HCT116 (cell line): ENCODE data around the gene CTRB2. TPM values are rescaled to one million over a fixed set of nuclear protein-coding genes. Genes with fewer than 3 reads are reported as not detected.

Source experiments
- ATAC-seq: fragments of 200-7000 bp; cut with Tn5 transposase; 2 replicates; pipeline ENCODE4 v1.9.1; 2020; ENCODE audit warnings: mild to moderate bottlenecking, moderate library complexity
- BruUV-seq: library from RNA; stranded (reverse); fragments of 400-500 nt; replicated peaks from 2 replicates; lab custom pipeline; 2021; lab: Mats Ljungman, UMichigan
- CTCF ChIA-PET: fragments of 300-600 bp; sonication (Branson Sonifier 250); formaldehyde crosslinking; loops from one replicate; lab custom pipeline; 2021; ENCODE audit warnings: antibody characterized with exemption; lab: Charles Lee
- POLR2A ChIA-PET: fragments of 300-600, 350-600 bp; sonication (Branson Sonifier 250); formaldehyde crosslinking; loops from one replicate; lab custom pipeline; 2021; ENCODE audit warnings: antibody characterized with exemption; lab: Charles Lee
- RAD21 ChIA-PET, 2 experiments: fragments of 300-600 bp; sonication (Branson Sonifier 250); formaldehyde crosslinking; loops; one replicate each; lab custom pipeline; 2023; ENCODE audit warnings: low total read pairs in 2 of 2; ENCODE audit not compliant: uncharacterized antibody in 2 of 2, unreplicated experiment in 2 of 2, low non-redundant PET in 1 of 2; lab: Charles Lee
- DNase-seq: peaks from one replicate; pipeline ENCODE4 v3.0.0-alpha.2; 2010; ENCODE audit warnings: low read depth, low spot score
- H2AFZ ChIP-seq: fragments of 200-600 bp; shearing (Covaris generic), sonication (generic); 2 replicates; pipeline ENCODE4 v1.6.1; 2017; ENCODE audit warnings: low read depth, mixed run types, mixed read lengths, antibody characterized with exemption, low read length; ENCODE audit not compliant: poor library complexity, severe bottlenecking
- H3K27ac ChIP-seq: 2 replicates; pipeline ENCODE4 v1.5.1; 2012; ENCODE audit warnings: low read depth, low read length
- H3K27me3 ChIP-seq: fragments of 200-600 bp; sonication (generic); 2 replicates; pipeline ENCODE4 v1.6.1; 2016; ENCODE audit warnings: mixed run types, low read length, mixed read lengths; ENCODE audit not compliant: insufficient read depth
- H3K36me3 ChIP-seq, 2 experiments: fragments of 200-500 bp in 1 of 2; fragments of 200-600 bp in 1 of 2; sonication (Bioruptor generic) in 1 of 2; sonication (generic) in 1 of 2; 2 replicates each; pipeline versions ENCODE4 v1.5.1 to v1.6.1; 2014 to 2016; ENCODE audit warnings: low read length in 2 of 2, inconsistent platforms in 1 of 2, mixed read lengths in 1 of 2, mixed run types in 1 of 2; ENCODE audit not compliant: insufficient read depth in 2 of 2, control insufficient read depth in 1 of 2
- H3K4me1 ChIP-seq, 2 experiments: fragments of 200-600 bp in 1 of 2; sonication (generic) in 1 of 2; 2 replicates each; pipeline versions ENCODE4 v1.5.1 to v1.6.1; 2012 to 2017; ENCODE audit warnings: low read length in 2 of 2, inconsistent platforms in 1 of 2, mild to moderate bottlenecking in 1 of 2, mixed read lengths in 1 of 2, mixed run types in 1 of 2, moderate library complexity in 1 of 2; ENCODE audit not compliant: insufficient read depth in 2 of 2, control insufficient read depth in 1 of 2
- H3K4me2 ChIP-seq: fragments of 200-600 bp; sonication (generic); 2 replicates; pipeline ENCODE4 v1.6.1; 2017; ENCODE audit warnings: mixed run types, low read length, mixed read lengths
- H3K4me3 ChIP-seq, 2 experiments: fragments of 200-600 bp in 1 of 2; sonication (generic) in 1 of 2; replicated peaks in 1 of 2; 2 replicates each; pipeline ENCODE4 v1.5.1; 2011 to 2016; ENCODE audit warnings: low read length in 2 of 2, control low read depth in 1 of 2, low read depth in 1 of 2, mild to moderate bottlenecking in 1 of 2, mixed read lengths in 1 of 2, mixed run types in 1 of 2
- H3K79me2 ChIP-seq: fragments of 200-600 bp; sonication (generic); 2 replicates; pipeline ENCODE4 v1.6.1; 2017; ENCODE audit warnings: mild to moderate bottlenecking, mixed run types, low read length, moderate library complexity, mixed read lengths; ENCODE audit not compliant: insufficient read depth
- H3K9ac ChIP-seq: fragments of 200-600 bp; sonication (generic); 2 replicates; pipeline ENCODE4 v1.6.1; 2016; ENCODE audit warnings: low read length, mixed read lengths
- H3K9me2 ChIP-seq: fragments of 200-600 bp; sonication (generic), shearing (Covaris generic); 2 replicates; pipeline ENCODE4 v1.6.1; 2017; ENCODE audit warnings: mixed run types, mild to moderate bottlenecking, moderate library complexity; ENCODE audit not compliant: insufficient read depth
- H3K9me3 ChIP-seq, 2 experiments: fragments of 200-500 bp in 1 of 2; fragments of 200-600 bp in 1 of 2; sonication (Bioruptor generic) in 1 of 2; sonication (generic) in 1 of 2; 2 replicates each; pipeline ENCODE4 v1.6.1; 2014 to 2017; ENCODE audit warnings: low read length in 2 of 2, mixed read lengths in 2 of 2, inconsistent platforms in 1 of 2, low read depth in 1 of 2, mild to moderate bottlenecking in 1 of 2, mixed run types in 1 of 2, moderate library complexity in 1 of 2; ENCODE audit not compliant: control insufficient read depth in 1 of 2, insufficient read depth in 1 of 2
- H4K20me1 ChIP-seq: fragments of 200-600 bp; sonication (generic), shearing (Covaris generic); 2 replicates; pipeline ENCODE4 v1.6.1; 2017; ENCODE audit warnings: mixed run types, mild to moderate bottlenecking, moderate library complexity; ENCODE audit not compliant: insufficient read depth
- ATF3 ChIP-seq: IDR thresholded peaks from 2 replicates; pipeline ENCODE4 v1.6.1; 2012
- CBX3 ChIP-seq: IDR thresholded peaks from 2 replicates; pipeline ENCODE4 v1.6.1; 2012; ENCODE audit warnings: low read depth
- CEBPB ChIP-seq: IDR thresholded peaks from 2 replicates; pipeline ENCODE4 v1.6.1; 2012; ENCODE audit warnings: low read depth
- ELF1 ChIP-seq: IDR thresholded peaks from 2 replicates; pipeline ENCODE4 v1.6.1; 2012; ENCODE audit warnings: low read depth, borderline replicate concordance
- EZH2phosphoT487 ChIP-seq: fragments of 200-600 bp; IDR thresholded peaks from 2 replicates; pipeline ENCODE4 v1.6.1; 2018; ENCODE audit warnings: antibody characterized with exemption, borderline replicate concordance
- JUND ChIP-seq: IDR thresholded peaks from 2 replicates; pipeline ENCODE4 v1.6.1; 2012
- REST ChIP-seq: IDR thresholded peaks from 2 replicates; pipeline ENCODE4 v1.6.1; 2012; ENCODE audit warnings: low read depth
- SP1 ChIP-seq: IDR thresholded peaks from 2 replicates; pipeline ENCODE4 v1.6.1; 2012; ENCODE audit warnings: low read depth
- YY1 ChIP-seq: IDR thresholded peaks from 2 replicates; pipeline ENCODE4 v1.6.1; 2011; ENCODE audit warnings: low read length, low read depth, moderate library complexity, mild to moderate bottlenecking; ENCODE audit not compliant: insufficient replicate concordance; ENCODE audit errors: extremely low read depth
- ZBTB33 ChIP-seq: IDR thresholded peaks from 2 replicates; pipeline ENCODE4 v1.6.1; 2011; ENCODE audit warnings: mild to moderate bottlenecking, low read length, moderate library complexity; ENCODE audit not compliant: insufficient replicate concordance; ENCODE audit errors: extremely low read depth
- ZFX ChIP-seq: fragments of 450-650 bp; IDR thresholded peaks from 2 replicates; pipeline ENCODE4 v1.6.1; 2017
- ZNF274 ChIP-seq: fragments of 200-500 bp; sonication (Bioruptor generic); IDR thresholded peaks from 2 replicates; pipeline ENCODE4 v1.6.1; 2014; ENCODE audit warnings: mild to moderate bottlenecking, low read depth, low read length, inconsistent platforms
- intact Hi-C: fragments of 100-400 bp; cut with micrococcal nuclease; formaldehyde crosslinking; loops from 2 replicates; pipeline ENCODE4 v1.10.0; 2022
- total RNA-seq: library from RNA; stranded (reverse); gene quantifications from one replicate; pipeline ENCODE4 v1.2.1, GENCODE V29; 2021; ENCODE audit not compliant: unreplicated experiment

CTRB2 gene
- total RNA-seq, 1 experiment from 2014 or later, result 10.0 TPM

GRCh38 chr16:75234856-75235696 is 28.1 kb upstream of the CTRB2 start:
- ATAC-seq, result no peak

GRCh38 chr16:75233611-75233938 is 26.6 kb upstream of the CTRB2 start:
- no peak overlapping the region for H3K4me3 ChIP-seq
- no peaks in the 10 kb centered on the region for H3K9me3 ChIP-seq
- intact Hi-C loops, result loop anchor here (5.0 kb wide), 1 partner anchor 169 kb away; no protein-coding TSS in a partner anchor
- H3K4me1 ChIP-seq, result peaks cover 7 to 18% of the 10 kb centered on the region in 2 experiments
- no peak overlapping the region for H2AFZ ChIP-seq
- CTCF ChIA-PET, result interaction anchor here (0.7 to 2.9 kb wide), 11 partner anchors 12 to 187 kb away, joined by 3 to 41 read pairs (median 4); no protein-coding TSS in a partner anchor
- peak overlapping the region; percentile 72; the same call in 1 of the 2 replicates for H3K27ac ChIP-seq
- RAD21 ChIA-PET, result interaction anchor here (0.6 to 1.8 kb wide), 6 partner anchors 12 to 258 kb away, joined by 3 to 8 read pairs (median 4); no protein-coding TSS in a partner anchor
- H3K9me2 ChIP-seq, result no peaks in the 10 kb centered on the region
- POLR2A ChIA-PET, result interaction anchor here (0.8 kb wide), 1 partner anchor 14 kb away, joined by 3 read pairs; no protein-coding TSS in a partner anchor
- BruUV-seq, result no TSS peak
- no peaks in the 10 kb centered on the region for H4K20me1 ChIP-seq
- no peak overlapping the region for H3K9ac ChIP-seq
- H3K4me2 ChIP-seq, result no peak overlapping the region
- DNase-seq (no peak), ATAC-seq (no peak)
- peaks cover 15 to 34% of the 10 kb centered on the region in 2 experiments for H3K36me3 ChIP-seq
- H3K79me2 ChIP-seq, result peaks cover 20% of the 10 kb centered on the region; the same call in 1 of the 2 replicates
- no peak for TF ChIP-seq YY1
- no peak for TF ChIP-seq ZNF274
- no peak for TF ChIP-seq ZFX
- no peak for TF ChIP-seq ZBTB33
- TF ChIP-seq CBX3, result no peak
- TF ChIP-seq CEBPB, result no peak
- TF ChIP-seq JUND, result no peak
- no peak for TF ChIP-seq ELF1
- TF ChIP-seq EZH2phosphoT487, result no peak
- TF ChIP-seq REST, result no peak
- no peak for TF ChIP-seq ATF3
- no peaks in the 10 kb centered on the region for H3K27me3 ChIP-seq

More at GRCh38 chr16:75234856-75235696, 28.1 kb upstream of the CTRB2 start:
- intact Hi-C loops, result loop anchor here (1.0 to 5.0 kb wide), 2 partner anchors 150 to 167 kb away; no protein-coding TSS in a partner anchor
- H3K4me3 ChIP-seq, result no peak overlapping the region
- no peak for DNase-seq
- H3K36me3 ChIP-seq, result peaks cover 13 to 34% of the 10 kb centered on the region in 2 experiments
- no peaks in the 10 kb centered on the region for H3K9me3 ChIP-seq
- peaks cover 34% of the 10 kb centered on the region; the same call in 1 of the 2 replicates for H3K79me2 ChIP-seq
- no peak overlapping the region for H3K9ac ChIP-seq
- peak overlapping the region; percentile 72 for H3K27ac ChIP-seq
- no peak overlapping the region for H3K4me2 ChIP-seq
- ChIA-PET RAD21 (interaction anchor here in 1 of 2 experiments (1.8 kb wide), 1 partner anchor 150 kb away, joined by 8 read pairs; no protein-coding TSS in a partner anchor), CTCF (interaction anchor here (1.3 to 2.9 kb wide), 5 partner anchors 10 to 186 kb away, joined by 3 to 41 read pairs (median 11); no protein-coding TSS in a partner anchor), POLR2A (no interaction called here)
- H3K27me3 ChIP-seq, result no peaks in the 10 kb centered on the region
- H3K4me1 ChIP-seq, result peaks cover 20 to 33% of the 10 kb centered on the region in 2 experiments
- H3K9me2 ChIP-seq, result no peaks in the 10 kb centered on the region
- BruUV-seq, result no TSS peak
- no peaks in the 10 kb centered on the region for H4K20me1 ChIP-seq
- no peak overlapping the region for H2AFZ ChIP-seq
- no peak for TF ChIP-seq SP1
